Esophagus muscularis mucosa (tissue), 4 donors: Measurements from ENCODE around the gene PLPPR1.

Experiments used
- EP300 ChIP-seq: sonication (generic); formaldehyde crosslinking; IDR thresholded peaks from one replicate; pipeline ENCODE4 v1.6.1; 2017; ENCODE audit warnings: antibody characterized with exemption
- POLR2A ChIP-seq: fragments of 450-650 bp; IDR thresholded peaks from one replicate; pipeline ENCODE4 v1.6.1; 2017; ENCODE audit warnings: antibody characterized with exemption, moderate library complexity, mild to moderate bottlenecking, low read depth
- TF ChIP-seq, protein P1 (sequence below), 3 experiments: fragments of 200-600 bp in 2 of 3; fragments of 450-650 bp in 1 of 3; sonication (generic) in 2 of 3; IDR thresholded peaks; one replicate each; pipeline ENCODE4 v1.5.1; 2017 to 2019; ENCODE audit warnings: antibody characterized with exemption in 3 of 3, mild to moderate bottlenecking in 2 of 3, moderate library complexity in 1 of 3

DNA sequence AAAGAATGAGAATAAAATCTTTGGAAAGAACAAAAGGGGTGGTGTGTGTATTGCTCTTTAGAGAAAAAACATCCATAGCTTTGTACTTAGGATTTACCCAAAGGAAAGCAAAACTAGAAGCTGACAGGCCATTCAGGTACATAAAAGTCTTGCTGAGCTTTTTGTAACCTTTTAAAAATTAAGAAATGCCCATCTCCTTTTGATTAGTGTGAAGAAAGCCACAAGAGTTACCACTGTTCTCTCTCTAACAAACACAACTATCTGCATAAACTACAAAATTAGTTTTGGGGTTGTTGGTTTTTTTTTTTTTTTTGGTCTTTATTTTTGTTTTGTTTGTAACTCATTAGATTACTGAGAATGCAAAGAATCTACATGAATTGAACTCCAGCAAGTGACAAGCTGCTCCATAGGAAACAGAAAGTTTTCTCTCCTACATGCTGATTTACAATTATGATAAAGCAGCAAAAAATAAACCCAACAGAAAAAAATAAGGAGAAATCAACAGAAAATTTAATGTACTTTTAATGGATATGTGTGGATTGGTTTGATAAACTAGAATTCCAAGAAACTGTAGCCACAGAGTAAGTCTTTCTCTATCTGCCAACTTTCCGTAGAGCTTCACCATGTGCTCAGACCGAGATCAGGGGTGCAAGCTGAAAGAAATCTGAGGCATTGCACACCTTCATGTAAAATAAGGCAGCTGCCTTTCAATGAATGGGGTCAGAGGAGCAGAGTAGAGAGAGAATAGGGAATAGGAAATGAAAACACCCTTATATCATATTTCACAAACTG, 344.0 kb downstream of the PLPPR1 start:
- TF ChIP-seq, protein P1, sequence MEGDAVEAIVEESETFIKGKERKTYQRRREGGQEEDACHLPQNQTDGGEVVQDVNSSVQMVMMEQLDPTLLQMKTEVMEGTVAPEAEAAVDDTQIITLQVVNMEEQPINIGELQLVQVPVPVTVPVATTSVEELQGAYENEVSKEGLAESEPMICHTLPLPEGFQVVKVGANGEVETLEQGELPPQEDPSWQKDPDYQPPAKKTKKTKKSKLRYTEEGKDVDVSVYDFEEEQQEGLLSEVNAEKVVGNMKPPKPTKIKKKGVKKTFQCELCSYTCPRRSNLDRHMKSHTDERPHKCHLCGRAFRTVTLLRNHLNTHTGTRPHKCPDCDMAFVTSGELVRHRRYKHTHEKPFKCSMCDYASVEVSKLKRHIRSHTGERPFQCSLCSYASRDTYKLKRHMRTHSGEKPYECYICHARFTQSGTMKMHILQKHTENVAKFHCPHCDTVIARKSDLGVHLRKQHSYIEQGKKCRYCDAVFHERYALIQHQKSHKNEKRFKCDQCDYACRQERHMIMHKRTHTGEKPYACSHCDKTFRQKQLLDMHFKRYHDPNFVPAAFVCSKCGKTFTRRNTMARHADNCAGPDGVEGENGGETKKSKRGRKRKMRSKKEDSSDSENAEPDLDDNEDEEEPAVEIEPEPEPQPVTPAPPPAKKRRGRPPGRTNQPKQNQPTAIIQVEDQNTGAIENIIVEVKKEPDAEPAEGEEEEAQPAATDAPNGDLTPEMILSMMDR (IDR thresholded peaks at IDR 0.05): no peak
- TF ChIP-seq EP300 (no peak), POLR2A (no peak)
